ENCODE data around the gene STRN3.
"Not testable (repeated sequence)": the region's sequence is repeated elsewhere in the genome, so short reads cannot be mapped to it uniquely, and the experiment has no call there.

STRN3 gene

DNA sequence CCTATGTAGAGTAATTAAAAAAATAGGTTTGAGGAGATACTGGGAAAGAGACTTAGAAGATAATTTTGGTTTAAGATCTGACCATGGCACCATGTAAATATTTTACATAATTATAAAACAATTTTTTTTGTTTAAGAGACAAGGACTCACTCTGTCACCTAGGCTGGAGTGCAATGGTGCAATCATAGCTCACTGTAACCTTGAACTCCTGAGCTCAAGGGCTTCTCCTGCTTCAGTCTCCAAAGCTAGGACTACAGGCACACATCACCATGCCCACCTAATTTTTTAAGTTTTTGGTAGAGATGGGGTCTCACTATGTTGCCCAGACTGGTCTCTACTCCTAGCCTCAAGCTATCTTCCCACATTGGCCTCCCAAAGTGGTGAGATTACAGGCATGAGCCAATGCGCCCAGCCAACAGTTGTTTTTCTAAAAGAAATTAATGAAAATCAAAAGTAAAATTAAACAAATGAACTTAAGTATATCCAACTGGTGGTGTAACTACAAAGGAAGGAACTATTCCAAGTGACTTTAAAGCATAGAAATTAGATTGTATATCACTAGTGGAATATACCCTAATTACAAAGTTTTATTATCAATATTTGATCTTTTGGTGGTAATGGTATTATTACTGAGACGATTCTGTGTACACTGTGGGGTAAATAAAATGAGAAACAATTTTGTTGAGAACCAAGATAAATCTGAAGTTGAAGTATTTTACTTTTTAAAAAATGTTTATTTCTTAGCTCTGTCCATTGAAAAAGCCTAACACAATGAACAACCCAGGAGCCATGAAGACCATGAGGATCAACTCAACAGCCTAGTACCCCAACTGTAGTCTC lies 122.7 kb downstream of the STRN3 start:
- no peak for FAIRE-seq
- TF ChIP-seq, protein P1, sequence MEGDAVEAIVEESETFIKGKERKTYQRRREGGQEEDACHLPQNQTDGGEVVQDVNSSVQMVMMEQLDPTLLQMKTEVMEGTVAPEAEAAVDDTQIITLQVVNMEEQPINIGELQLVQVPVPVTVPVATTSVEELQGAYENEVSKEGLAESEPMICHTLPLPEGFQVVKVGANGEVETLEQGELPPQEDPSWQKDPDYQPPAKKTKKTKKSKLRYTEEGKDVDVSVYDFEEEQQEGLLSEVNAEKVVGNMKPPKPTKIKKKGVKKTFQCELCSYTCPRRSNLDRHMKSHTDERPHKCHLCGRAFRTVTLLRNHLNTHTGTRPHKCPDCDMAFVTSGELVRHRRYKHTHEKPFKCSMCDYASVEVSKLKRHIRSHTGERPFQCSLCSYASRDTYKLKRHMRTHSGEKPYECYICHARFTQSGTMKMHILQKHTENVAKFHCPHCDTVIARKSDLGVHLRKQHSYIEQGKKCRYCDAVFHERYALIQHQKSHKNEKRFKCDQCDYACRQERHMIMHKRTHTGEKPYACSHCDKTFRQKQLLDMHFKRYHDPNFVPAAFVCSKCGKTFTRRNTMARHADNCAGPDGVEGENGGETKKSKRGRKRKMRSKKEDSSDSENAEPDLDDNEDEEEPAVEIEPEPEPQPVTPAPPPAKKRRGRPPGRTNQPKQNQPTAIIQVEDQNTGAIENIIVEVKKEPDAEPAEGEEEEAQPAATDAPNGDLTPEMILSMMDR (IDR thresholded peaks at IDR 0.05; ENCODE audit: insufficient read depth, missing control alignments) = no peak

DNA sequence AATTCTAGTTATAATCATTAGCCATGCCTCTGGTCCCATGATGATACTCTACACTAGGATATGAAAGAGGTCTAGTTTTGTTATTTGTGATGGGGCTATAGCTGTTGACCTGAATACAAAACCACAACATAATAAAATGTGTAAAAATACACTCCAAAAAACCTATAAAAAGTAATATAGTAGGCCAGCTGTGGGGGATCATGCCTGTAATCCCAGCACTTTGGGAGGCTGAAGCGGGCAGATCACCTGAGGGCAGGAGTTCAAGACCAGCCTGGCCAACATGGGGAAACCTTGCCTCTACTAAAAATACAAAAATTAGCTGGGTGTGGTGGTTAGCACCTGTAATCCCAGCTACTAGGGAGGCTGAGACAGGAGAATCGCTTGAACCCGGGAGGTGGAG lies 129.1 kb downstream of the STRN3 start:
- FAIRE-seq; DNase-seq (ENCODE audit: insufficient read length, low spot score): not testable (repeated sequence)

More for the DNA sequence above, 122.7 kb downstream of the STRN3 start:
- DNase-seq (ENCODE audit: insufficient read length, low spot score) = no peak

DNA sequence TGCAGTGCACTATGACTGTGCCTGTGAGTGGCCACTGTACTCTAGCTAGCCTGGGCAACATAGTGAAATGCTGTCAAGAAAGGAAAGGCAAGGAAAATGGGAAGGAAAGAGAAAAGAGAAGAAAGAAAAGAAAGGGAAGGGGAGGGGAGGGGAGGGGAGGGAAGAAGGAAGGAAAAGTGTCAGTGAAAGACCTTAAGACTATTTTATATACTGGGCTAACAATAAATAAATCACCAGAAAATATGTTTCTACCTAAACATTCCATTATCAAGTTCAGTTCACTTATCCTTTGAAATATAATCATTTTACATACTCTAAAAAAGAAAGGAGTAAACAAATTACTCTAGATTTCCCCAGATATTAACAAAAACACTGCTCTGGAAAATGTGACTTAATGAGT lies 129.7 kb downstream of the STRN3 start:
- DNase-seq (ENCODE audit: insufficient read length, low spot score) = no peak
- TF ChIP-seq, protein P1 (IDR thresholded peaks at IDR 0.05; ENCODE audit: insufficient read depth, missing control alignments) = no peak
- no peak for FAIRE-seq

DNA sequence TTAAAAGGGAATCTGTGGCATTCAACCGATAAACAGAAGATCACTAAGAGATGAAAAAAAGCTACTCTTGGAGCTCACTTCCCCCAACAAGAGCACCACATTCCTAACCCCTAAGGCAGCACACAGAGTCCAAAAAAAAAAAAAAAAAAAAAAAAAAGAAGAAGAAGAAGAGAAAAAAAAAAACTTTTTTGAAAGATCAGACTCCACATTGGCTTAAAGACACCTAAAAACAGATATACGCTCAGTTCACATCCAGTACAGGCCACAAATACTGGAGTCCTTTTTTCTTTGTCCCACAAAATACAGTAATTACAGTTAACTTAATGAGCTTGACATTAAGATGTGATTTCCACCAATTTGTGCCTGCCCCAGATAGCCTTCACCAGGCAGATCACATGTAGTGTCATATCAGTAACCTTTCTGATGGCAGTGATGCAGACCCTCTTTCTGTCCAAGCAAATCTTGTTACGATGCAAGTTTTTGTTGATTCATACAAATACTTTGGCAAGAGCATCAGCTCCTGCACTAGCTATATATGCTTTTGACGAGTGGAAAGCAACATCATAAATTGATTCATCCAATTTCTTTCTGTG lies 131.2 kb downstream of the STRN3 start:
- DNase-seq (ENCODE audit: insufficient read length, low spot score) (no peak), FAIRE-seq (no peak)
- TF ChIP-seq, protein P1 (IDR thresholded peaks at IDR 0.05; ENCODE audit: insufficient read depth, missing control alignments) = no peak

DNA sequence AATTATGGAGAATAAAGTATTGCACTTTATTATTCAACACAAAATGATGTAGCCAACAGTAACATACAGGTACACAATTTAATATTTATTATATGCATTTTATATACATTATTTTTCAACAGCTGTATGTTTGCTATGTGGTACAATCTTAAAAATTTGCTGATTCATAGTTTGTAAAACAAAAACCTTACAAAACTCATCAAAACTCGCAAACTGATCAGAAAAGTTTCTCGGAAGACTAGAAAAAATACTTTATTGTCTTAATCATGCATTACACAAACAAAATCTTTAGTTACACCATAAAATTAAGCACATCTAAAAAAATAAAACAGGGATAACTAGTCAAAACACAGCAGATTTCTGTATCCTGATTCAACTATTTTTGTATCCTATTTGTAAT lies 132.4 kb downstream of the STRN3 start:
- no peak for DNase-seq (ENCODE audit: insufficient read length, low spot score)
- no peak for FAIRE-seq
- TF ChIP-seq, protein P1 (IDR thresholded peaks at IDR 0.05; ENCODE audit: insufficient read depth, missing control alignments) = no peak

DNA sequence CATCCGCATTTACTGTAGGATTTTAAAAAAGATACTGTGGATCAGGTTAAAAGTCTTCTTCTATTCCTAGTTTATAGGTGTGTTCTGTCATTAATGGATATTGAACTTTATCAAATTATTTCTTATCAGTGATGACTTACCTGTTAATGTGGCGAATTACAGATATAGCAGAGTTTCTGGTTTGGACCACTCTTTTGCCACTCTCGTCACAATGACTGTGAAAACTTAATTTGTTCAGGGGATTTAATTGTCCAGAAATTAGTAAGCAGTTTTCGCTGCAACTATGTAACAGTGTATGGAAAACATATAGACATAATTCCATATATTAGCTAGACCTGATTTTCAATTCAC lies 137.0 kb downstream of the STRN3 start:
- FAIRE-seq = peak; percentile 32
- no peak for DNase-seq (ENCODE audit: insufficient read length, low spot score)

DNA sequence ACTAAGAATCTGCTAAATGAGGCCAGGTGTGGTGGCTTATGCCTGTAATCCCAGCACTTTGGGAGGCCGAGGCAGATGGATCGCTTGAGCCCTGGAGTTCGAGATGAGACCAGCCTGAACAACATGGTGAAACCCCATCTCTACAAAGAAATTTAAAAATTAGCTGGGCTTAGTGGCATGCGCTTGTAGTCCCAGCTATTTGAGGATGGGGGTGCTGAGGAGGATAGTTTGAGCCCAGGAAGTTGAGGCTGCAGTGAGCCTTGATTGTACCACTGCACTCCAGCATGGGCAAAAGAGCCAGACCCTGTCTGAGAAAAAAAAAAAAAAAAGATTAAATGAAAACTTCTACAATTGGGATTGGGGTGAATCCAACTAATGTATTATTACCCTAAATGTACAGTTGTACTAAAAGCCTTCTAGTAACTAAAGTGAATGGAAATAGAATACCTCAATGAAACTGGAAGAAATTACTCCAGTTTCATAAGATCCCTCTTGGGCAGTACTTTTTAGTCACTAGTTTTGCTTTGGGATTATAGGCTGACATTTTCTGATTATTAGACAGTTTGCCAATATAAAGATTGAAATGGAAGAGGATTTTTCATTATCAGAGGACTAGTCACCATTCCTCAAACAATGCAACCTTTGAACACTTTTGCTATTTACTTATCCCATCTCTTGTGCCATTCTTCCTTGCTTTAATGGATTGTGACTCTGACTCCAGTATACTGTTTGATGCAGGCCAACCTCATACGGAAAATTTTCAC lies 137.5 kb downstream of the STRN3 start:
- DNase-seq (ENCODE audit: insufficient read length, low spot score) (no peak), FAIRE-seq (peak; percentile 48)
- TF ChIP-seq, protein P1 (IDR thresholded peaks at IDR 0.05; ENCODE audit: insufficient read depth, missing control alignments) = no peak

More for the DNA sequence above, 137.0 kb downstream of the STRN3 start:
- TF ChIP-seq, protein P1 (IDR thresholded peaks at IDR 0.05; ENCODE audit: insufficient read depth, missing control alignments) = no peak
